IMR-90 (cell line): ENCODE results near the gene KCNK7. TPM values are rescaled to one million over a fixed set of nuclear protein-coding genes. Genes with fewer than 3 reads are reported as not detected.
A peak's percentile ranks its signal among the peaks of the same experiment; 100 is the strongest.

ENCODE experiments used
- ATAC-seq: fragments of 200-7000 bp; cut with Tn5 transposase; 2 replicates; pipeline ENCODE4 v1.9.1; 2020; ENCODE audit warnings: low read depth, mild to moderate bottlenecking, moderate library complexity
- BruUV-seq: library from RNA; stranded (reverse); fragments of 400-500 nt; replicated peaks from 2 replicates; lab custom pipeline; 2021; lab: Mats Ljungman, UMichigan
- CTCF ChIA-PET: fragments of 300-600 bp; formaldehyde crosslinking; extraction: SDS; loops from one replicate; lab custom pipeline; 2021; ENCODE audit warnings: antibody characterized with exemption; lab: Yijun Ruan, JAX
- POLR2A ChIA-PET: fragments of 300-600 bp; sonication (Branson Sonifier 250); formaldehyde crosslinking; loops from one replicate; lab custom pipeline; 2022; ENCODE audit warnings: antibody characterized with exemption; ENCODE audit not compliant: unreplicated experiment; lab: Charles Lee
- DNase-seq: peaks from one replicate; pipeline ENCODE4 v3.0.0; 2013
- H2AFZ ChIP-seq: replicated peaks from 2 replicates; pipeline ENCODE3; 2013; ENCODE audit warnings: low read length, mild to moderate bottlenecking; ENCODE audit not compliant: poor library complexity
- H2AK5ac ChIP-seq: 2 replicates; pipeline ENCODE4 v1.6.1; 2013; ENCODE audit warnings: low read depth, low read length, inconsistent platforms
- H2AK9ac ChIP-seq: replicated peaks from 2 replicates; pipeline ENCODE3; 2013; ENCODE audit warnings: mild to moderate bottlenecking, low read depth, low read length, moderate library complexity; ENCODE audit not compliant: poor library complexity
- H2BK120ac ChIP-seq: 2 replicates; pipeline ENCODE4 v1.6.1; 2013; ENCODE audit warnings: low read depth, low read length, inconsistent platforms
- H2BK15ac ChIP-seq: 3 replicates; pipeline ENCODE4 v1.6.1; 2013; ENCODE audit warnings: low read depth, low read length, inconsistent platforms
- H2BK20ac ChIP-seq: 2 replicates; pipeline ENCODE4 v1.6.1; 2013; ENCODE audit warnings: low read depth, mild to moderate bottlenecking, inconsistent platforms, low read length, moderate library complexity
- H2BK5ac ChIP-seq: 2 replicates; pipeline ENCODE4 v1.6.1; 2013; ENCODE audit warnings: mild to moderate bottlenecking, low read depth, low read length, inconsistent platforms; ENCODE audit not compliant: poor library complexity, severe bottlenecking
- H3K14ac ChIP-seq: replicated peaks from 2 replicates; pipeline ENCODE4 v1.6.1; 2013; ENCODE audit warnings: low read depth, low read length, inconsistent platforms
- H3K18ac ChIP-seq: 2 replicates; pipeline ENCODE4 v1.6.1; 2013; ENCODE audit warnings: low read depth, low read length, control low read depth
- H3K23ac ChIP-seq: 2 replicates; pipeline ENCODE4 v1.6.1; 2013; ENCODE audit warnings: low read depth, low read length, inconsistent platforms
- H3K27ac ChIP-seq: 2 replicates; pipeline ENCODE4 v1.5.1; 2013; ENCODE audit warnings: mild to moderate bottlenecking, control low read depth, low read length; ENCODE audit not compliant: insufficient read depth
- H3K27me3 ChIP-seq: 2 replicates; pipeline ENCODE4 v1.6.1; 2013; ENCODE audit warnings: low read length; ENCODE audit not compliant: control insufficient read depth, insufficient read depth
- H3K36me3 ChIP-seq: 2 replicates; pipeline ENCODE4 v1.6.1; 2013; ENCODE audit warnings: low read length, mixed read lengths; ENCODE audit not compliant: control insufficient read depth, insufficient read depth
- H3K4ac ChIP-seq: 2 replicates; pipeline ENCODE4 v1.6.1; 2013; ENCODE audit warnings: low read depth, low read length, inconsistent platforms
- H3K4me1 ChIP-seq: 2 replicates; pipeline ENCODE4 v1.6.1; 2013; ENCODE audit warnings: low read length, mixed read lengths; ENCODE audit not compliant: control insufficient read depth, insufficient read depth
- H3K4me2 ChIP-seq: 2 replicates; pipeline ENCODE4 v1.6.1; 2013; ENCODE audit warnings: low read depth, mild to moderate bottlenecking, control low read depth, low read length, moderate library complexity
- H3K4me3 ChIP-seq: 2 replicates; pipeline ENCODE4 v1.5.1; 2013; ENCODE audit warnings: low read depth, mild to moderate bottlenecking, control low read depth, low read length, moderate library complexity; ENCODE audit not compliant: insufficient read depth
- H3K56ac ChIP-seq: 2 replicates; pipeline ENCODE4 v1.6.1; 2013; ENCODE audit warnings: low read length, inconsistent platforms; ENCODE audit not compliant: insufficient read depth; ENCODE audit errors: extremely low read depth
- H3K79me1 ChIP-seq, 2 experiments: 2 replicates each; pipeline ENCODE4 v1.6.1; 2013; ENCODE audit warnings: low read length in 2 of 2, inconsistent platforms in 1 of 2, low read depth in 1 of 2
- H3K9ac ChIP-seq: 2 replicates; pipeline ENCODE4 v1.6.1; 2013; ENCODE audit warnings: low read depth, low read length, control low read depth
- H3K9me1 ChIP-seq: 2 replicates; pipeline ENCODE4 v1.6.1; 2013; ENCODE audit warnings: low read length, inconsistent platforms; ENCODE audit not compliant: insufficient read depth
- H3K9me3 ChIP-seq: 2 replicates; pipeline ENCODE4 v1.6.1; 2013; ENCODE audit warnings: low read length; ENCODE audit not compliant: control insufficient read depth, insufficient read depth
- H4K20me1 ChIP-seq: 2 replicates; pipeline ENCODE4 v1.6.1; 2013; ENCODE audit warnings: low read length, inconsistent platforms; ENCODE audit not compliant: insufficient read depth
- H4K5ac ChIP-seq: 2 replicates; pipeline ENCODE4 v1.6.1; 2013; ENCODE audit warnings: mild to moderate bottlenecking, low read depth, low read length, control low read depth
- H4K8ac ChIP-seq, 2 experiments: 2 replicates each; pipeline ENCODE4 v1.6.1; 2013; ENCODE audit warnings: low read depth in 2 of 2, low read length in 2 of 2, control low read depth in 1 of 2, inconsistent platforms in 1 of 2
- H4K91ac ChIP-seq: 2 replicates; pipeline ENCODE4 v1.6.1; 2013; ENCODE audit warnings: low read depth, low read length, inconsistent platforms; ENCODE audit not compliant: insufficient read depth
- BHLHE40 ChIP-seq: fragments of 150-350 bp; IDR thresholded peaks from 2 replicates; pipeline ENCODE4 v1.6.1; 2016; ENCODE audit warnings: mild to moderate bottlenecking, low read depth, low read length
- CEBPB ChIP-seq: IDR thresholded peaks from 2 replicates; pipeline ENCODE4 v1.6.1; 2012; ENCODE audit warnings: low read depth, low read length, improper control_type of control experiment
- CHD1 ChIP-seq: IDR thresholded peaks from 2 replicates; pipeline ENCODE4 v1.6.1; 2012; ENCODE audit warnings: low read depth, low read length, improper control_type of control experiment
- ELK1 ChIP-seq: fragments of 150-350 bp; IDR thresholded peaks from 2 replicates; pipeline ENCODE4 v1.6.1; 2016; ENCODE audit warnings: low read depth, mild to moderate bottlenecking, low read length, moderate library complexity, borderline replicate concordance
- FOS ChIP-seq: fragments of 150-350 bp; IDR thresholded peaks from 2 replicates; pipeline ENCODE4 v1.6.1; 2016; ENCODE audit warnings: low read depth, low read length
- MAFK ChIP-seq: IDR thresholded peaks from 2 replicates; pipeline ENCODE4 v1.6.1; 2012; ENCODE audit warnings: low read depth, low read length, improper control_type of control experiment
- MAZ ChIP-seq: IDR thresholded peaks from 2 replicates; pipeline ENCODE4 v1.6.1; 2012; ENCODE audit warnings: low read depth, mild to moderate bottlenecking, low read length, improper control_type of control experiment, moderate library complexity, borderline replicate concordance
- NFE2L2 ChIP-seq: fragments of 150-350 bp; IDR thresholded peaks from 2 replicates; pipeline ENCODE4 v1.6.1; 2016; ENCODE audit warnings: low read depth, mild to moderate bottlenecking, low read length
- POLR2A ChIP-seq: IDR thresholded peaks from 2 replicates; pipeline ENCODE4 v1.6.1; 2012; ENCODE audit warnings: mild to moderate bottlenecking, low read depth, low read length
- RAD21 ChIP-seq: IDR thresholded peaks from 2 replicates; pipeline ENCODE4 v1.6.1; 2012; ENCODE audit warnings: low read length, improper control_type of control experiment
- RCOR1 ChIP-seq: IDR thresholded peaks from 2 replicates; pipeline ENCODE4 v1.6.1; 2012; ENCODE audit warnings: mild to moderate bottlenecking, low read length, improper control_type of control experiment; ENCODE audit not compliant: insufficient replicate concordance
- RFX5 ChIP-seq: IDR thresholded peaks from 2 replicates; pipeline ENCODE4 v1.8.0; 2012; ENCODE audit warnings: low read depth, mild to moderate bottlenecking, low read length, moderate library complexity
- SMC3 ChIP-seq: fragments of 150-350 bp; IDR thresholded peaks from 2 replicates; pipeline ENCODE4 v1.6.1; 2016; ENCODE audit warnings: low read depth, mild to moderate bottlenecking, antibody characterized with exemption, low read length, moderate library complexity
- USF2 ChIP-seq: fragments of 150-350 bp; IDR thresholded peaks from 2 replicates; pipeline ENCODE4 v1.6.1; 2017; ENCODE audit warnings: mild to moderate bottlenecking, antibody characterized with exemption, low read length, low read depth
- WGBS, 2 experiments: methylation state at CpG; one replicate each; pipeline versions ENCODE4 v1.1.5 to v1.1.7; 2013; ENCODE audit warnings: missing lambda C conversion rate in 2 of 2; ENCODE audit not compliant: insufficient read length in 1 of 2; ENCODE audit errors: extremely low coverage in 2 of 2; 5-methylcytosine and 5-hydroxymethylcytosine counted together
- dilution Hi-C: fragments of 300-500 bp; cut with HindIII; formaldehyde crosslinking; loops from one replicate; pipeline ENCODE4 v1.14.3; 2018; ENCODE audit warnings: low sequenced_read_pairs; ENCODE audit not compliant: unreplicated experiment
- in situ Hi-C: fragments of 300-500 bp; cut with MboI; formaldehyde crosslinking; loops from 3 replicates; pipeline ENCODE4 v1.14.3; 2019; ENCODE audit warnings: low sequenced_read_pairs, inconsistent platforms, mixed read lengths
- intact Hi-C: fragments of 100-400 bp; cut with micrococcal nuclease; formaldehyde crosslinking; loops from 2 replicates; pipeline ENCODE4 v1.10.0; 2022
- polyA plus RNA-seq, 3 experiments: library from polyadenylated mRNA; depleted of rRNA; stranded (reverse); fragments of >200 nt; gene quantifications; 2 replicates each; pipeline ENCODE4 v1.2.3, GENCODE V29; 2012; ENCODE audit warnings: low replicate concordance in 1 of 3
- total RNA-seq: library from RNA; depleted of rRNA; stranded (reverse); fragments of >200 nt; gene quantifications from 2 replicates; pipeline ENCODE4 v1.2.3, GENCODE V29; 2012
- TF ChIP-seq, protein P1 (sequence below): conservative IDR thresholded peaks from 2 replicates; pipeline ENCODE4 v1.5.1; 2012; ENCODE audit warnings: mild to moderate bottlenecking, low read depth, low read length, improper control_type of control experiment

The KCNK7 gene
- total and polyA plus RNA-seq, 2 of the 4 experiments (the other 2 are of a cell fraction) = 0.09 TPM; not detected in 1

DNA sequence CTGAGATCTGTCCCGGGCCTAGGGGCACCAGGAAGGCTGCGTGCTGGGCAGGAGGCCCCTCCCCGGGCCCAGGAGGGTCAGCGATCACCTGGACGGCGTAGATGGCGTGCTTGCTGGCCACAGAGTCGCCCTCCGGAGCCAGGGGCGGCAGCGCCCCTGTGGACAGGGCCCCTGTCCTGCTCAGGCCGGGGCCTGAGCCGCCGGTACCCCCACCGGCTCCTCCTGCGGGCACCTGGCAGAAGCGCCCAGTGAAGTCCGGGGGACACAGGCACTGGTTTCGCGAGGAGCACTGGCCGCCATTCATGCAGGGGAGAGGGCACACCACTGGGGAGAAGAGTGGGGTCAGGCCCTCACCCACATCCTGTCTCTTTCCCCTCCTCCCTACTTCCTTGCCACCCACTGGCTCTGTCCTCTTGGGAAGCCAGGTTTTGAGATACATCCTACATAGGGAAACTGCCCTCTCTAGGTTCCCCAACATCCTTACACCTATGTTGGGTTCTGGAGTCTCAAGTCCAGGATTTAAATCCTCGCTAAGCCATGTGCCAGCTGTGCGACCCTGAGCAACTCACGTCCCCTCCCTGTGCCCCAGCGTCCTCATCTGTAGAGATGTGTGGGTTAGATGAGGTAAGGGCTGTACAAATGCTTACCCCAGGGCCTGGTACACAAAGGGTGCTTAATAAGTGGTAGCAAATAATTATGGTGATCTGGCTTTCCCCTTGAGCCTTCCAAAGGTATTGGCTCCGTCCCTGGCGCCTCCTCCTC lies 41.4 kb downstream of the KCNK7 start:
- no TSS peak for BruUV-seq
- dilution Hi-C loops (no loop called here), intact Hi-C loops (no loop called here), in situ Hi-C loops (no loop called here)
- Histone ChIP-seq H3K79me1 (peaks cover 16 to 42% of the 10 kb centered on the region in 2 experiments), H3K27me3 (no peaks in the 10 kb centered on the region), H3K9me3 (no peaks in the 10 kb centered on the region), H2AK9ac (no peak overlapping the region), H4K5ac (no peak overlapping the region), H3K4me1 (peaks cover 27% of the 10 kb centered on the region), H3K18ac (no peak overlapping the region), H3K14ac (no peak overlapping the region), H4K91ac (no peak overlapping the region; the same call in 1 of the 2 replicates), H3K4me2 (no peak overlapping the region), H2BK5ac (peak overlapping the region; percentile 18), H2BK15ac (no peak overlapping the region), H3K27ac (no peak overlapping the region), H2AK5ac (peak overlapping the region; percentile 70), H3K9ac (no peak overlapping the region), H3K4me3 (no peak overlapping the region), H2BK120ac (no peak overlapping the region), H2BK20ac (no peak overlapping the region), H3K56ac (no peak overlapping the region), H3K4ac (peak overlapping the region; percentile 44; the same call in 1 of the 2 replicates), H3K36me3 (peaks cover 19% of the 10 kb centered on the region; the same call in 1 of the 2 replicates), H3K23ac (no peak overlapping the region; the same call in 1 of the 2 replicates), H2AFZ (peak overlapping the region; percentile 32), H3K9me1 (peaks cover 11% of the 10 kb centered on the region), H4K8ac (no peak overlapping the region), H4K20me1 (peaks cover 15% of the 10 kb centered on the region)
- POLR2A ChIA-PET = no interaction called here
- WGBS, 2 experiments = 93% methylated on average over 11 of the region's 27 CpGs; no CpG with 5 or more reads in 1 of the 2 experiments
- CTCF ChIA-PET = no interaction called here
- ATAC-seq (no peak), DNase-seq (no peak)
- no peak for TF ChIP-seq BHLHE40
- TF ChIP-seq USF2 = no peak
- TF ChIP-seq ELK1 = no peak
- no peak for TF ChIP-seq MAZ
- TF ChIP-seq NFE2L2 = no peak
- TF ChIP-seq SMC3 = no peak
- TF ChIP-seq RCOR1 = no peak
- TF ChIP-seq CHD1 = no peak
- no peak for TF ChIP-seq MAFK
- TF ChIP-seq CEBPB = no peak
- no peak for TF ChIP-seq POLR2A
- TF ChIP-seq, protein P1, sequence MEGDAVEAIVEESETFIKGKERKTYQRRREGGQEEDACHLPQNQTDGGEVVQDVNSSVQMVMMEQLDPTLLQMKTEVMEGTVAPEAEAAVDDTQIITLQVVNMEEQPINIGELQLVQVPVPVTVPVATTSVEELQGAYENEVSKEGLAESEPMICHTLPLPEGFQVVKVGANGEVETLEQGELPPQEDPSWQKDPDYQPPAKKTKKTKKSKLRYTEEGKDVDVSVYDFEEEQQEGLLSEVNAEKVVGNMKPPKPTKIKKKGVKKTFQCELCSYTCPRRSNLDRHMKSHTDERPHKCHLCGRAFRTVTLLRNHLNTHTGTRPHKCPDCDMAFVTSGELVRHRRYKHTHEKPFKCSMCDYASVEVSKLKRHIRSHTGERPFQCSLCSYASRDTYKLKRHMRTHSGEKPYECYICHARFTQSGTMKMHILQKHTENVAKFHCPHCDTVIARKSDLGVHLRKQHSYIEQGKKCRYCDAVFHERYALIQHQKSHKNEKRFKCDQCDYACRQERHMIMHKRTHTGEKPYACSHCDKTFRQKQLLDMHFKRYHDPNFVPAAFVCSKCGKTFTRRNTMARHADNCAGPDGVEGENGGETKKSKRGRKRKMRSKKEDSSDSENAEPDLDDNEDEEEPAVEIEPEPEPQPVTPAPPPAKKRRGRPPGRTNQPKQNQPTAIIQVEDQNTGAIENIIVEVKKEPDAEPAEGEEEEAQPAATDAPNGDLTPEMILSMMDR = no peak
- no peak for TF ChIP-seq RAD21
- no peak for TF ChIP-seq RFX5
- TF ChIP-seq FOS = no peak
